Colonic mucosa (tissue), 4 donors: ENCODE measurements around the gene OR52E4. TPM values are rescaled to one million over a fixed set of nuclear protein-coding genes. Genes with fewer than 3 reads are reported as not detected.

Experiments
- DNase-seq: peaks from one replicate; pipeline ENCODE4 v3.0.0-alpha.2; 2020
- H3K27ac ChIP-seq: fragments of 200-600 bp; one replicate; pipeline ENCODE4 v1.8.0; 2021
- H3K27me3 ChIP-seq: fragments of 200-600 bp; one replicate; pipeline ENCODE4 v1.8.0; 2021
- H3K36me3 ChIP-seq: fragments of 200-600 bp; one replicate; pipeline ENCODE4 v1.8.0; 2021
- H3K4me1 ChIP-seq: fragments of 200-600 bp; one replicate; pipeline ENCODE4 v1.8.0; 2021; ENCODE audit warnings: mild to moderate bottlenecking
- H3K4me3 ChIP-seq: fragments of 200-600 bp; one replicate; pipeline ENCODE4 v1.8.0; 2021
- H3K9ac ChIP-seq, 2 donors: one replicate each; pipeline ENCODE4 v1.7.0; 2013; ENCODE audit warnings: control low read depth in 2 of 2, low read depth in 2 of 2, low read length in 2 of 2
- H3K9me3 ChIP-seq: fragments of 200-600 bp; one replicate; pipeline ENCODE4 v1.8.0; 2021
- CTCF ChIP-seq: fragments of 200-600 bp; IDR thresholded peaks from one replicate; pipeline ENCODE4 v1.8.0; 2022; ENCODE audit warnings: antibody characterized with exemption, mild to moderate bottlenecking
- intact Hi-C: fragments of 100-400 bp; cut with DNase I; formaldehyde crosslinking; loops from one replicate; pipeline ENCODE4 v1.14.1; 2022
- total RNA-seq, 2 donors: library from RNA; stranded (reverse); fragmentation: NEBNext Ultra II Directional in 1 of 2; extraction: Animal tissue kit (Norgen Biotek cat#: 25700) in 1 of 2; gene quantifications; one replicate each; pipeline ENCODE4 v1.2.1, GENCODE V29; 2021
- donor health status: healthy.
- donor health status: DM: no; HTN: no; CAD: no.
- donor health status: DM: no; HTN: no; CAD: no.

Gene OR52E4
- total RNA-seq, result not detected

GRCh38 chr11:5880329-5880728 lies at the start of gene OR52E4:
Gene OR52E4 (plus strand): TSS chr11:5880629. CDS start chr11:5884293, 3,664 bp downstream.
- no peaks in the 10 kb centered on the region for H3K9me3 ChIP-seq
- H3K27ac ChIP-seq, result no peak within 1 kb of the TSS
- no peak for TF ChIP-seq CTCF
- intact Hi-C loops, result no loop called here
- no peaks in the 10 kb centered on the region for H3K27me3 ChIP-seq
- H3K4me1 ChIP-seq, result no peaks in the 10 kb centered on the region
- no peak within 1 kb of the TSS for H3K4me3 ChIP-seq
- H3K9ac ChIP-seq, result no peak within 1 kb of the TSS
- DNase-seq, result no peak
- no peaks in the 10 kb centered on the region for H3K36me3 ChIP-seq

GRCh38 chr11:5831196-5831829 lies 49.1 kb upstream of the OR52E4 start:
- no peak overlapping the region for H3K27ac ChIP-seq
- no peak overlapping the region for H3K9ac ChIP-seq
- no peak for TF ChIP-seq CTCF
- H3K36me3 ChIP-seq, result no peaks in the 10 kb centered on the region
- no peaks in the 10 kb centered on the region for H3K27me3 ChIP-seq
- H3K9me3 ChIP-seq, result no peaks in the 10 kb centered on the region
- H3K4me1 ChIP-seq, result no peaks in the 10 kb centered on the region
- intact Hi-C loops, result no loop called here
- no peak overlapping the region for H3K4me3 ChIP-seq
- no peak for DNase-seq

- TF ChIP-seq CTCF, result no peak
- Histone ChIP-seq H3K9ac (no peak overlapping the region), H3K36me3 (no peaks in the 10 kb centered on the region), H3K27ac (no peak overlapping the region), H3K4me3 (no peak overlapping the region), H3K27me3 (no peaks in the 10 kb centered on the region), H3K9me3 (no peaks in the 10 kb centered on the region), H3K4me1 (no peaks in the 10 kb centered on the region)
- intact Hi-C loops, result no loop called here
- DNase-seq, result no peak
Measured at GRCh38 chr11:5833446-5833845, 47.0 kb upstream of the OR52E4 start.

GRCh38 chr11:5837695-5838094 lies 42.7 kb upstream of the OR52E4 start:
- TF ChIP-seq CTCF, result no peak
- intact Hi-C loops, result no loop called here
- Histone ChIP-seq H3K9me3 (no peaks in the 10 kb centered on the region), H3K27ac (no peak overlapping the region), H3K27me3 (no peaks in the 10 kb centered on the region), H3K4me3 (no peak overlapping the region), H3K36me3 (no peaks in the 10 kb centered on the region), H3K4me1 (no peaks in the 10 kb centered on the region), H3K9ac (no peak overlapping the region)
- no peak for DNase-seq

GRCh38 chr11:5841797-5842196 lies 38.6 kb upstream of the OR52E4 start, which contains the start of gene OR52E6:
Gene OR52E6 (minus strand): TSS chr11:5841897. CDS start chr11:5841897, 0 bp downstream.
- Histone ChIP-seq H3K4me3 (no peak within 1 kb of the TSS), H3K27ac (no peak within 1 kb of the TSS), H3K9me3 (no peaks in the 10 kb centered on the region), H3K4me1 (no peaks in the 10 kb centered on the region), H3K9ac (no peak within 1 kb of the TSS), H3K27me3 (no peaks in the 10 kb centered on the region), H3K36me3 (no peaks in the 10 kb centered on the region)
- TF ChIP-seq CTCF, result no peak
- intact Hi-C loops, result no loop called here
- DNase-seq, result no peak
